ENCODE results near the gene DND1.

The DND1 gene

DNA sequence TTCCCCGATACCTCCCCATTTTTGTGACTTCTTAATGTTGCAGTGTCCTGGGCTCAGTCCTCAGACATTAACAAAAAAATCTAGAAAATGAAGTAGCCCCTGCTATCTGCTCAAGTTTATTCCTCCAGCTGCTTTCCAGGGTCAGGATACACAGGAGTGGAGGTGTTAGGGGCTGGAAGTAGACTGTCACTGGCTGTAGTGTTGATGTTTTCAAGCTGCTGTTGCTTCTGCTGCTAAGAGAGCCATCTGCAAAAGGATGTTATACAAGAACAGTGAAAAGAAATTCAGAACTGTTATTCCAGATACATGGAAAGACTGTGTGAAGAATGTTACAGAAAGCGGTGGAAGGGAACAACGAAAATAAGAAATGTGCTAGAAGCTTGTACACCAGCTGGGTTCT, 51.1 kb downstream of the DND1 start:
- no peak overlapping the region for H3K27ac ChIP-seq
- TF ChIP-seq CTCF (conservative IDR thresholded peaks at IDR 0.05) (no peak), ZFX (IDR thresholded peaks at IDR 0.05) (no peak)

Data from C4-2B (cell line).